Fibroblast of mammary gland (primary cell): ENCODE results near the gene PEX11G.
"Not testable (repeated sequence)": the region's sequence is repeated elsewhere in the genome, so short reads cannot be mapped to it uniquely, and the experiment has no call there.

Experiments used
- DNase-seq: peaks from one replicate; pipeline ENCODE4 v3.0.0-alpha.2; 2010; ENCODE audit warnings: low read depth
- H3K4me3 ChIP-seq: 2 replicates; pipeline ENCODE4 v1.5.1; 2011; ENCODE audit warnings: low read depth, mild to moderate bottlenecking, low read length, moderate library complexity; ENCODE audit not compliant: control insufficient read depth
- TF ChIP-seq, protein P1 (sequence below): conservative IDR thresholded peaks from 2 replicates; pipeline ENCODE4 v1.5.1; 2011; ENCODE audit warnings: low read depth, low read length, inconsistent platforms; ENCODE audit not compliant: control insufficient read depth, insufficient read depth

Gene PEX11G

DNA sequence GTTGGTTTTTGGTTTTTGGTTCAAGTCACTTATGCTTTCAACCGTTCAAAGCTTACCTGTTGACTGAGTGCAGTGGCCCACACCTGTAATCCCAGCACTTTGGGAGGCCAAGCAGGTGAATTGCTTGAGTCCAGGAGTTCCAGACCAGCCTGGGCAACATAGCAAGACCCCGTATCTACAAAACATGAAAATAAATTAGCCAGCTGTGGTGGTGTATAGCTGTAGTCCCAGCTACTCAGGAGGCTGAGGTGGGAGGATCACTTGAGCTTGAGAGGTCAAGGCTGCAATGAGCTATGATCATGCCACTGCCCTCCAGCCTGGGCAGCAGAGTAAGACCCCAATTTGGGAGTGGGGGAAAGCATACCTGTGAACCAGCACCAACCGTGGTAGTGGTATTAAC lies 43.7 kb downstream of the PEX11G start:
- TF ChIP-seq, protein P1, sequence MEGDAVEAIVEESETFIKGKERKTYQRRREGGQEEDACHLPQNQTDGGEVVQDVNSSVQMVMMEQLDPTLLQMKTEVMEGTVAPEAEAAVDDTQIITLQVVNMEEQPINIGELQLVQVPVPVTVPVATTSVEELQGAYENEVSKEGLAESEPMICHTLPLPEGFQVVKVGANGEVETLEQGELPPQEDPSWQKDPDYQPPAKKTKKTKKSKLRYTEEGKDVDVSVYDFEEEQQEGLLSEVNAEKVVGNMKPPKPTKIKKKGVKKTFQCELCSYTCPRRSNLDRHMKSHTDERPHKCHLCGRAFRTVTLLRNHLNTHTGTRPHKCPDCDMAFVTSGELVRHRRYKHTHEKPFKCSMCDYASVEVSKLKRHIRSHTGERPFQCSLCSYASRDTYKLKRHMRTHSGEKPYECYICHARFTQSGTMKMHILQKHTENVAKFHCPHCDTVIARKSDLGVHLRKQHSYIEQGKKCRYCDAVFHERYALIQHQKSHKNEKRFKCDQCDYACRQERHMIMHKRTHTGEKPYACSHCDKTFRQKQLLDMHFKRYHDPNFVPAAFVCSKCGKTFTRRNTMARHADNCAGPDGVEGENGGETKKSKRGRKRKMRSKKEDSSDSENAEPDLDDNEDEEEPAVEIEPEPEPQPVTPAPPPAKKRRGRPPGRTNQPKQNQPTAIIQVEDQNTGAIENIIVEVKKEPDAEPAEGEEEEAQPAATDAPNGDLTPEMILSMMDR = no peak
- DNase-seq = no peak
- no peak overlapping the region for H3K4me3 ChIP-seq

DNA sequence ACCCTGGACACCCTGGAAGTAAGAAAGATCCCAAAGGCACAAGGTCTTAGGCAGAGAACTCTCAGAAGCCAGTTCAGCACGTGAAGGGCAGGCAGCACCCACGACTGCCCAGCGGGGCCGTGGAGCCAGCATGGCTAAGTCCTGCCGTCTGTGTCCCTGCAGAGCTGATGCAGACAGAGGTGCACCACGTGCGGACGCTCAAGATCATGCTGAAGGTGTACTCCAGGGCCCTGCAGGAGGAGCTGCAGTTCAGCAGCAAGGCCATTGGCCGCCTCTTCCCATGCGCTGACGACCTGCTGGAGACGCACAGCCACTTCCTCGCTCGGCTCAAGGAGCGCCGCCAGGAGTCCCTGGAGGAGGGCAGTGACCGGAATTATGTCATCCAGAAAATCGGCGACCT lies 44.8 kb downstream of the PEX11G start:
- TF ChIP-seq, protein P1 = no peak
- DNase-seq = no peak
- H3K4me3 ChIP-seq = no peak overlapping the region

DNA sequence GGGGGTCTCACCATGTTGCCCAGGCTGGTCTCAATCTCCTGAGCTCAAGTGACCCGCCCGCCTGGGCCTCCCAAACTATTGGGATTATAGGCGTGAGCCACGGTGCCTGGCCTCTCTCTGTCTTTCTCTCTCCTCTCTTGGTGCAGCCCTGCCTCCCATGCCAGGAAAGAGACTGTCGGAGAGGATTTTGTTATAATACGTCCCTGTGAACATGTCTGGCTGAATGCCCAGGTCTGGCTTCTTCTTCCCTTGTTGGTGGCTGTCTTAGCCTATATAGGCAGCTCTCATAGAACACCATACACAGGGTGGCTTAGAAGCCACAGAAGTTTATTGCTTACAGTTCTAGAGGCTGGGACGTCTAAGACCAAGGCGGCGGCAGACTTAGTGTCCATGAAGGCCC lies 46.4 kb downstream of the PEX11G start:
- H3K4me3 ChIP-seq = no peak overlapping the region
- DNase-seq = peak; percentile 20
- TF ChIP-seq, protein P1 = no peak

DNA sequence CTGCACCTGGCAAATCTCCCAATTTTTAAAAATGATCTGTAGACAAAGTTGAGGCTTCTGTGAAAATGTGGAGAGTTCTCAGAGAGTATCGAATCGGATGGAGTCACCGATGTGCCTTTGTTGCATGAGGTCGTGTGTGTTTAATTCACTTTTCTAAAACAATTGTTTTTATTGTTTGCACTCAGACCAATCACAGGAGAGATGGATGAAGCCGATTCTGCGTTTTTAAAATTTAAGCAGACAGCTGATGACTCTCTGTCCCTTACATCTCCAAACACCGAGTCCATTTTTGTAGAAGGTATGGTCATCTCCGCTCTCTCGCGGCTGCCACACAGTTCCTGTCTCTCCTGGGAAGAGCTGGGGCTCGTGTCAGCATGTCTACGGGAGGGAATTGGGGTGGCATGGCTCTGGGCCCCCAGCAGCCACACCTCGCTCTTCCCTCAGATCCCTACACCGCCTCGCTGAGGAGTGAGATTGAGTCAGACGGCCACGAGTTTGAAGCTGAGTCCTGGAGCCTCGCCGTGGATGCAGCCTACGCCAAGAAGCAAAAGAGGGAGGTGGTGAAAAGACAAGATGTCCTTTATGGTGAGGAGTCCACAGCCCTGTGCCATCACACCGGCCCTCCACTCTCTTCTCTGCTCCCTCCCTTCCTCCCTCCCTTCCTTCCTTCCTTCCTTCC lies 47.2 kb downstream of the PEX11G start:
- no peak for DNase-seq
- TF ChIP-seq, protein P1 = no peak
- no peak overlapping the region for H3K4me3 ChIP-seq

DNA sequence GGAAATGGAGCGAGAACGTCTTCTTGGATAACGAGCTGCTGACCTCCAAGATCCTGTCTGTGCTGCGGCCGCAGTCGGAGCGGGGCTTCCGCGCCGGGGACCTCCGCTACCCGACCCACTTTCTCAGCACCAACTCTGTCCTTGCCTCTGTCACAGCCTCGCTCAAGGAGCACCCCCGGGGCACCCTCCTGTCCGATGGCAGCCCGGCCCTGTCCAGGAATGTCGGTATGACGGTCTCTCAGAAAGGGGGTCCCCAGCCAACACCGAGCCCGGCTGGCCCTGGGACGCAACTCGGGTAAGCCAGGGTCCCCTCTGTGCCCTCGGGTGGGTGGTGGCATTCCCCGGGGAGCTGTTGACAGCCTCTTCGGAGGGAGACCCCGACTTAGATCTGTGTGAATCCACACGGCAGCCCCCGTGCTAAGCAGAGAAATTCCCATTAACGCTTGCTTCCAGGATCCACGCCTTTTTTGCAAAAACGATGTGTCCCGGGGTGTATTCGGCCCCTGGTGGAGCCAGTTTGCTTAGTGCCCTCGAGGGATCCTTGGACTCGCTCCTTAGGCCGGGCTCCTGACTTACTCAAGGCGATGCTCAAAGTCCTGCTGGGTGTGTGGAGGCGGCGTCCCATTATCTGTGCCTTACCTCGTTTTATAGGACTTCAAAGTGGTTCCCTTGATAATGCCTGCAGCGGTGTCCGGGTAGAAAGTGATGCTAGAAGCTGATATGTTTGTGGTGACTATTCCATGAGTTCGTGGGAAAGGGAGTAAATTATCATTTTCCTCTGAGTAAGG lies 48.5 kb downstream of the PEX11G start:
- no peak for DNase-seq
- TF ChIP-seq, protein P1 = no peak
- no peak overlapping the region for H3K4me3 ChIP-seq

DNA sequence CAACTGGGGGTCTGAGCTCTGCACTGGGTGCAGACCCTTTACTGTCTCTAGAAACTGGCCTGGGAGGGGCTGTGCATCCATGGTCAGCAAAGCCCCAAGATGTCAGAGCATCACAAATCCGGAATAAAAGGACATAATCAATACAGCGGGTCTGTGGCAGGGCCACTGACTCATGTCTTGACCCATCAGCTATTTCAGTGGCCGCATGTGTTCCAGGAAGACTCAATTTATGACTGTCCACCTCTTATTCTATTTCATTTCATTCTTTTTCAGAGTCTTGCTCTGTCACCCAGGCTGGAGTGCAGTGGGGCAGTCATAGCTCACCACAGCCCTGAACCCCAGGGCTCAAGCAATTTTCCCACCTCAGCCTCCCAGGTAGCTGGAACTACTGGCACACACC lies 53.2 kb downstream of the PEX11G start:
- H3K4me3 ChIP-seq = no peak overlapping the region
- TF ChIP-seq, protein P1 = no peak
- DNase-seq = no peak

DNA sequence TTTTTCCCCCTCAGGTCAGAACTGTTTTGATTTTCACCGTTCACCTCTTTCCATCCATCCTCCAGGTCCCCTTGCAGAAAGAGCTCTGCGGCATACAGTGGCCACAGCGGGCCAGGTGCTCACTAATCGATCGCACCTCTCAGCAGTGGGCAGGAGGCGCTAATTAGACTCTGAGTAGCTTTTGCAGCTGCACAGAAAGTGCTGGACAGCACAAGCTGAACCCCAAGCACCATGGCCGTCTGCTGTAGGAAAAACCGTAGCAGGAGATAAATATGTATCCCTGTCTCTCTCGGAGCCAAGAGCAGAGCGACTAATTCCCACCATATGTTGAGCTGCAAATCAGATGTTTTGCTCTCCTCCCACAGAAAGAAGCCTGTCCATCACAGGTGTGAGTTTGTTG lies 54.4 kb downstream of the PEX11G start:
- DNase-seq = no peak

DNA sequence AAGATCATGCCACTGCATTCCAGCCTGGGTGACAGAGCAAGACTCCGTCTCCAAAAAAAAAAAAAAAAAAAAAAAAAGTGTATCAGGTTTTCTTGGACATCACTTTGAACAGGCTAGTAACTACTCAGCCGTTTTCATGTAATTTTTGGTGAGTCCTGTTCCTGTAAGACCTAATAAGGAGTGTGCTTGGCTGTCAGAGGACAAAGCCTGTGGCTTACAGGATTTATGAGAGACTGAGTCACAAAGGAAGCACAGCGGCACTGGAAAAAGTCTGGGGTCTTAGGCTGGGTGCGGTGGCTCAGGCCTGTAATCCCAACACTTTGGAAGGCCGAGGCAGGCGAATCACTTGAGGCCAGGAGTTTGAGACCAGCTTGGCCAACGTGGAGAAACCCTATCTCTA lies 55.4 kb downstream of the PEX11G start:
- DNase-seq = peak; percentile 26
- H3K4me3 ChIP-seq = not testable (repeated sequence)

More for the DNA sequence above, 54.4 kb downstream of the PEX11G start:
- TF ChIP-seq, protein P1 = no peak
- no peak overlapping the region for H3K4me3 ChIP-seq
